T-cell (primary cell): ENCODE results near the gene CCDC38. TPM values are rescaled to one million over a fixed set of nuclear protein-coding genes. Genes with fewer than 3 reads are reported as not detected.

Experiments used
- ATAC-seq, 4 experiments: fragments of 200-7000 bp in 3 of 4; fragments of 150-1000 bp in 1 of 4; cut with Tn5 transposase; replicated peaks in 1 of 4; 1 replicate in 3 of 4; 2 replicates in 1 of 4; pipeline ENCODE4 v1.10.0; 2021; ENCODE audit warnings: moderate library complexity in 3 of 4, mild to moderate bottlenecking in 2 of 4, moderate number of reproducible peaks in 1 of 4
- CTCF ChIA-PET, 2 donors: fragments of 300-600 bp; sonication (Branson Sonifier 250); formaldehyde crosslinking; loops; one replicate each; lab custom pipeline; 2022; ENCODE audit warnings: antibody characterized with exemption in 2 of 2; lab: Charles Lee
- POLR2A ChIA-PET, 2 donors: fragments of 300-600 bp; sonication (Branson Sonifier 250); formaldehyde crosslinking; loops; one replicate each; lab custom pipeline; 2022; ENCODE audit warnings: antibody characterized with exemption in 2 of 2; lab: Charles Lee
- DNase-seq, 35 experiments: peaks; one replicate each; pipeline versions ENCODE4 v3.0.0 to v3.0.0-alpha.2; 2013 to 2023
- H3K27ac ChIP-seq: one replicate; pipeline ENCODE4 v1.5.1; 2013; ENCODE audit warnings: low read length
- H3K27me3 ChIP-seq, 2 experiments: replicated peaks in 1 of 2; 1 replicate in 1 of 2; 2 replicates in 1 of 2; pipeline versions ENCODE4 v1.6.1 to v1.7.0; 2013; ENCODE audit warnings: low read length in 1 of 2, mixed read lengths in 1 of 2; ENCODE audit not compliant: control insufficient read depth in 2 of 2, insufficient read depth in 2 of 2; ENCODE audit errors: extremely low read depth in 1 of 2
- H3K36me3 ChIP-seq, 2 donors: 1 replicate in 1 of 2; 2 replicates in 1 of 2; pipeline versions ENCODE4 v1.6.1 to v1.7.0; 2013; ENCODE audit warnings: low read length in 1 of 2; ENCODE audit not compliant: control insufficient read depth in 2 of 2, insufficient read depth in 1 of 2; ENCODE audit errors: extremely low read depth in 1 of 2
- H3K4me1 ChIP-seq, 2 experiments: 1 replicate in 1 of 2; 2 replicates in 1 of 2; pipeline versions ENCODE4 v1.6.1 to v1.7.0; 2013; ENCODE audit warnings: low read length in 2 of 2, mixed read lengths in 1 of 2; ENCODE audit not compliant: insufficient read depth in 2 of 2, control insufficient read depth in 1 of 2; ENCODE audit errors: extremely low read depth in 1 of 2
- H3K4me3 ChIP-seq, 2 donors: 1 replicate in 1 of 2; 2 replicates in 1 of 2; pipeline versions ENCODE4 v1.5.1 to v1.7.0; 2013; ENCODE audit warnings: mild to moderate bottlenecking in 2 of 2, low read length in 1 of 2, moderate library complexity in 1 of 2; ENCODE audit not compliant: control insufficient read depth in 1 of 2; ENCODE audit errors: extremely low read depth in 1 of 2
- H3K9me3 ChIP-seq: 2 replicates; pipeline ENCODE4 v1.7.0; 2013
- H3K27ac Mint-ChIP-seq, 2 donors: one replicate each; pipeline ENCODE4 v1.8.0; 2020 to 2021; ENCODE audit warnings: mild to moderate bottlenecking in 2 of 2, mixed read lengths in 2 of 2
- H3K27me3 Mint-ChIP-seq, 2 donors: one replicate each; pipeline ENCODE4 v1.8.0; 2021 to 2022; ENCODE audit warnings: mixed read lengths in 2 of 2
- H3K36me3 Mint-ChIP-seq: one replicate; pipeline ENCODE4 v1.8.0; 2021; ENCODE audit warnings: mixed read lengths
- H3K4me1 Mint-ChIP-seq, 3 donors: one replicate each; pipeline ENCODE4 v1.8.0; 2020 to 2022; ENCODE audit warnings: mixed read lengths in 3 of 3, mild to moderate bottlenecking in 1 of 3
- H3K4me3 Mint-ChIP-seq, 3 donors: one replicate each; pipeline ENCODE4 v1.8.0; 2020 to 2022; ENCODE audit warnings: mild to moderate bottlenecking in 3 of 3, mixed read lengths in 3 of 3, moderate library complexity in 3 of 3
- H3K9me3 Mint-ChIP-seq, 3 donors: one replicate each; pipeline ENCODE4 v1.8.0; 2020 to 2022; ENCODE audit warnings: mixed read lengths in 3 of 3
- WGBS: methylation state at CpG from one replicate; pipeline ENCODE4 v1.1.5; 2013; ENCODE audit warnings: missing lambda C conversion rate; ENCODE audit not compliant: insufficient coverage; 5-methylcytosine and 5-hydroxymethylcytosine counted together
- total RNA-seq, 35 experiments: library from RNA in 6 of 35; stranded (reverse) in 6 of 35; fragments of 120-200 nt in 1 of 35; gene quantifications; one replicate each; pipeline versions ENCODE4 v1.2.1 to v1.2.4 and lab custom pipeline; 2013 to 2026

Gene CCDC38
- total RNA-seq, 5 donors from 2014 or later (not counting 1 experiment from before 2014, with no cell fraction given) = 0.14 to 1.4 (median 0.49) TPM; not detected in 2

DNA sequence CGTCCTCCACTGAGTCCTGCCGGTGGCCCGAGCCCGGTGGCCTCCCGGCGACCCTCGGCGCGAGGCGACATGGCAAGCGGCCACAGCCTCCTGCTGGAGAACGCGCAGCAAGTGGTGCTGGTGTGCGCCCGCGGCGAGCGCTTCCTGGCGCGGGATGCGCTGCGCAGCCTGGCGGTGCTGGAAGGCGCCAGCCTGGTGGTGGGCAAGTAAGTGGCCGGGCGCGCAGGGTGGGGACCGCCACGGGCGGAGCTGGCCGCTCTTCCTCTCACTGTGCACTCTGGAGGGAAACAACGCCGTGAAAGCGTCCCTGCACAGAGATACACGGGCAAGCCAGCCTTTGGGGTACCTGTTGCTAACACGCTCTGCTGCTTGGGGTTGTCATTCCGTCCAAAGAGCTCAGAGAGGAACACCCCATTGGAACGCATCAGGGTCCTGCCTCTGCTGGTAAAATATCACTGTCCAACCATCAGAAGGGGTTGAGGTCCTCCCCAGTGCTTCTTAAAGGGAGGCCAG, 972 bp upstream of the CCDC38 start, which contains the start of gene AMDHD1:
Gene AMDHD1, plus strand, starts transcription at position 2 of the 513 bp plus-strand sequence. Its CDS starts 68 bp downstream, at position 70.
- ChIA-PET CTCF (interaction anchor here (0.7 to 3.4 kb wide), 9 partner anchors 7 to 574 kb away, joined by 3 to 16 read pairs (median 5); partner anchors contain the start of gene LTA4H (in 1 of the 2)), POLR2A (interaction anchor here in 1 of 2 donors (0.7 kb wide), 1 partner anchor 92 kb away, joined by 4 read pairs; the partner anchor contains the start of gene LTA4H)
- H3K9me3 Mint-ChIP-seq = no peaks in the 10 kb centered on the region
- under 1% methylated on average over 38 of the region's 38 CpGs for WGBS
- H3K36me3 Mint-ChIP-seq = no peaks in the 10 kb centered on the region
- H3K4me1 ChIP-seq = peaks cover 0 to 15% of the 10 kb centered on the region in 2 experiments
- peak within 1 kb of the TSS; percentile 94 for H3K4me3 ChIP-seq
- H3K9me3 ChIP-seq = no peaks in the 10 kb centered on the region
- H3K27ac ChIP-seq = peak within 1 kb of the TSS; percentile 82
- H3K27me3 ChIP-seq = no peaks in the 10 kb centered on the region
- H3K27me3 Mint-ChIP-seq = no peaks in the 10 kb centered on the region
- peak within 1 kb of the TSS; percentile 91 to 96 (median 94) for H3K4me3 Mint-ChIP-seq
- peak within 1 kb of the TSS; percentile 85 to 92 for H3K27ac Mint-ChIP-seq
- H3K4me1 Mint-ChIP-seq = peaks cover 5 to 12% (median 9%) of the 10 kb centered on the region in 3 donors
- DNase-seq = peak; percentile 31 to 76 (median 47)
- peak; percentile 75 to 82 (median 79) for ATAC-seq
- no peaks in the 10 kb centered on the region for H3K36me3 ChIP-seq

DNA sequence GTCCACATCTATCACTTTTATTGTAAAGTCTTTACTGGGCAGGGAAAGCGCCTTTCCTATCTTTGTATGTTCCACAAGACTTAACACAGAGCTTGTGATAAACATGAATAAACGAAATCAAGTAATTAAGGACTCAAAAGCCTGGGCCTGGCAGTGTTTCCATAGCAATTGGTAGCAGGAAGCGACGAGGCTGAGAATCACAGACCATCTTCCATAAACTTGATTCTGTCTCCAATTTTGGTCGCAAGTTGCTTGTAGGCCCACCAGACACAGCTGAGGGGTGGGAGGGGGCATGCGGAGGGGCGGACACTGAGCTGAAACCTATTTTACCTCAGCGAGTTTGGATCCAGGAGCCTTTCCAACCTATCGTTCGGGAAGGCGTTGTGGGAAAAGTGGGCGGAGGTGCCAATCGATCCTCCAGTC, 302 bp downstream of the CCDC38 start:
- H3K36me3 Mint-ChIP-seq = no peaks in the 10 kb centered on the region
- H3K4me3 ChIP-seq = peak overlapping the region; percentile 94
- peak overlapping the region; percentile 82 for H3K27ac ChIP-seq
- WGBS = 0% methylated on average over 3 of the region's 13 CpGs
- DNase-seq (peak in 5 of 35 experiments; percentile 1 to 28 (median 2)), ATAC-seq (no peak)
- no peaks in the 10 kb centered on the region for H3K27me3 ChIP-seq
- H3K4me3 Mint-ChIP-seq = peak overlapping the region; percentile 91 to 96 (median 94)
- no peaks in the 10 kb centered on the region for H3K9me3 Mint-ChIP-seq
- H3K27me3 Mint-ChIP-seq = no peaks in the 10 kb centered on the region
- H3K4me1 ChIP-seq = peaks cover 0 to 15% of the 10 kb centered on the region in 2 experiments
- peaks cover 5 to 12% (median 9%) of the 10 kb centered on the region in 3 donors for H3K4me1 Mint-ChIP-seq
- ChIA-PET CTCF (interaction anchor here (0.6 to 3.4 kb wide), 11 partner anchors 9 to 933 kb away, joined by 3 to 16 read pairs (median 5); partner anchors contain the start of genes LTA4H (in 1 of the 2) and METAP2 (in 1 of the 2)), POLR2A (interaction anchor here (0.6 to 1.1 kb wide), 4 partner anchors 36 to 1433 kb away, joined by 3 to 11 read pairs (median 4); partner anchors contain the start of gene LTA4H (in 1 of the 2))
- H3K27ac Mint-ChIP-seq = peak overlapping the region in 1 of 2 donors; percentile 92
- H3K36me3 ChIP-seq = no peaks in the 10 kb centered on the region
- no peaks in the 10 kb centered on the region for H3K9me3 ChIP-seq

DNA sequence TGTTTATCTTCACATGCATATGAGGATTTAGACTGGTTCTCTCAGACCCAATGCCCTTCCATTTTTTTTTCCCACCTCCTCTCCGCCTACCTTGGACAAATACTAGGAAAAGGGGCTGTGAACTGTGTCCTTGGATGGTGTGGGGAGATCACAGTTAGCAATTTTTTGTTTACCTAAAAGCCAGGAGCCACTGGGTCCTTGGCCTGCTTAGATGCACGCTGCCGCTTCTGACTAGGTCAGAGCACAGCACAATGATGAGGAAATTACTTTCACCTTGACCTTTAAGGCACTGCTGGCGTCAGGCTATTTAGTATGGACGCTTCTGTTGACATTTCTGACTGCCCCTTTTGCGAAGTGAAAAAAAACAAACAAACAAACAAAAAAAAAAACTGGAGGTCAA, 1.9 kb downstream of the CCDC38 start:
- CTCF ChIA-PET = interaction anchor here (0.6 to 2.6 kb wide), 2 partner anchors 95 to 134 kb away, joined by 3 to 9 read pairs; partner anchors contain the start of gene LTA4H (in 1 of the 2)
- H3K9me3 Mint-ChIP-seq = no peaks in the 10 kb centered on the region
- no peak for ATAC-seq
- H3K4me1 ChIP-seq = peaks cover 0 to 15% of the 10 kb centered on the region in 2 experiments
- no peak overlapping the region for H3K27ac ChIP-seq
- DNase-seq = no peak
- POLR2A ChIA-PET = no interaction called here
- no peak overlapping the region for H3K4me3 Mint-ChIP-seq
- no peaks in the 10 kb centered on the region for H3K36me3 ChIP-seq
- H3K4me3 ChIP-seq = no peak overlapping the region
- no CpG with 5 or more reads among the region's 6 CpGs for WGBS
- no peaks in the 10 kb centered on the region for H3K36me3 Mint-ChIP-seq
- H3K9me3 ChIP-seq = no peaks in the 10 kb centered on the region
- H3K4me1 Mint-ChIP-seq = peaks cover 5 to 12% (median 9%) of the 10 kb centered on the region in 3 donors
- peak overlapping the region in 1 of 2 donors; percentile 1 for H3K27ac Mint-ChIP-seq
- H3K27me3 Mint-ChIP-seq = no peaks in the 10 kb centered on the region
- no peaks in the 10 kb centered on the region for H3K27me3 ChIP-seq

DNA sequence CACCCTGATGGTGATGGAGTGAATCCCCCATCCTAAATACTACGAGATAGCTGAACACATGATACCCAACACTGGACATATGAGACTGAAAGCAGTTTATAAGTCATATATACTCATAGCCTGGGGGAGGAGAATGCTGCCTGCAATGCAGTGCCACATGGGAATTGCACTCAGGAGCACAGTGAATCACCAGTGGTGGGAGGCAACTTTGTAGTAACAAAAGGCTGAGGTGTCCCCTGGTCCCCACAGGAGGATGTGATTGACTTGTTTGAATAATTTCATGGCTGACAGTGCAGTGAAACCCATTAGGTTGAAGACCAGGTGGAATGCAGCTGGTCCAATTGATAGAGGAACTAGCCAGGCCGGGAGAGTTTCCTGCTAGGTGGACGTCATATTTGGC, 20.2 kb downstream of the CCDC38 start:
- H3K36me3 ChIP-seq = no peaks in the 10 kb centered on the region
- no peaks in the 10 kb centered on the region for H3K9me3 ChIP-seq
- CTCF ChIA-PET = interaction anchor here (1.2 to 1.3 kb wide), 2 partner anchors 76 to 78 kb away, joined by 5 to 6 read pairs; no protein-coding TSS in a partner anchor
- H3K9me3 Mint-ChIP-seq = no peaks in the 10 kb centered on the region
- POLR2A ChIA-PET = no interaction called here
- no peak overlapping the region for H3K27ac ChIP-seq
- ATAC-seq (no peak), DNase-seq (no peak)
- no peaks in the 10 kb centered on the region for H3K4me1 Mint-ChIP-seq
- H3K27me3 ChIP-seq = peaks cover 0 to 3% of the 10 kb centered on the region in 2 experiments
- no peaks in the 10 kb centered on the region for H3K36me3 Mint-ChIP-seq
- no peaks in the 10 kb centered on the region for H3K4me1 ChIP-seq
- no peak overlapping the region for H3K4me3 ChIP-seq
- WGBS = 60% methylated on average over 1 of the region's 3 CpGs
- no peak overlapping the region for H3K4me3 Mint-ChIP-seq
- H3K27me3 Mint-ChIP-seq = peaks cover 0 to 1% of the 10 kb centered on the region in 2 donors
- H3K27ac Mint-ChIP-seq = no peak overlapping the region

DNA sequence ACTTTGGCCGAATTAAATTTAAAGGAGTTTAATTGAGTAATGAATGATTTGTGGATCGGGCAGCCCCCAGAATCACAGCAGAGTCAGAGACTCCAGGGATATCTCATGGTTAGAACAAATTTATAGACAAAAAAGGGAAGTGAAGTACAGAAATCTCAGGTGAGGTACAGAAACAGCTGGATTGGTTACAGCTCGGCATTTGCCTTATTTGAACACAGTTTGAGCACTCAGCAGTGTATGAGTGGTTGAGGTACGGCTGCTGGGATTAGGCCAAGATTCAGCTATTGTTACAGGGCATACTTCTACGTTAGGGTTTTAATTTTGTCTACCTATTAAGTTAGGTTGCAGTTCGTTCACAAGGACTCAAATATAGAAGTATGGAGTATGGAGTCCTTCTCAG, 23.3 kb downstream of the CCDC38 start:
- H3K4me1 ChIP-seq = no peaks in the 10 kb centered on the region
- Mint-ChIP-seq H3K36me3 (no peaks in the 10 kb centered on the region), H3K9me3 (no peaks in the 10 kb centered on the region), H3K27ac (no peak overlapping the region), H3K4me1 (no peaks in the 10 kb centered on the region), H3K4me3 (no peak overlapping the region), H3K27me3 (peaks cover 0 to 1% of the 10 kb centered on the region in 2 donors)
- ATAC-seq = no peak
- H3K36me3 ChIP-seq = no peaks in the 10 kb centered on the region
- 89% methylated on average over 3 of the region's 6 CpGs for WGBS
- DNase-seq = no peak
- peaks cover 0 to 3% of the 10 kb centered on the region in 2 experiments for H3K27me3 ChIP-seq
- ChIA-PET POLR2A (no interaction called here), CTCF (interaction anchor here (0.6 to 4.5 kb wide), 12 partner anchors 22 to 1962 kb away, joined by 3 to 86 read pairs (median 5); partner anchors contain the start of genes AMDHD1 (in 2 of the 2), CCDC38 (in 1 of the 2) and HAL (in 1 of the 2))
- H3K27ac ChIP-seq = no peak overlapping the region
- no peaks in the 10 kb centered on the region for H3K9me3 ChIP-seq
- no peak overlapping the region for H3K4me3 ChIP-seq
